H1 (cell line): ENCODE data around the gene STIM2. TPM values are rescaled to one million over a fixed set of nuclear protein-coding genes. Genes with fewer than 3 reads are reported as not detected.

ENCODE experiments used
- RFX5 ChIP-seq: IDR thresholded peaks from 2 replicates; pipeline ENCODE4 v1.6.1; 2011; ENCODE audit warnings: low read depth, low read length, improper control_type of control experiment, borderline replicate concordance
- SIX5 ChIP-seq: IDR thresholded peaks from 2 replicates; pipeline ENCODE4 v1.6.1; 2011; ENCODE audit warnings: mild to moderate bottlenecking, low read depth, low read length
- polyA plus RNA-seq, 7 experiments: library from polyadenylated mRNA; depleted of rRNA in 3 of 7; stranded (reverse) in 5 of 7; unstranded in 2 of 7; fragments of >200 nt in 5 of 7; fragments of 200-250 nt in 2 of 7; gene quantifications; 1 replicate in 5 of 7; 2 replicates in 1 of 7; 4 replicates in 1 of 7; pipeline versions ENCODE4 v1.2.1 to v1.2.3, GENCODE V29; 2011 to 2013; ENCODE audit warnings: missing spikeins in 2 of 7, mixed read lengths in 2 of 7
- total RNA-seq: library from RNA; stranded (reverse); fragmentation: NEBNext Ultra II Directional; extraction: Animal tissue kit (Norgen Biotek cat#: 25700); gene quantifications from 2 replicates; pipeline ENCODE4 v1.2.1, GENCODE V29; 2021

The STIM2 gene
- total and polyA plus RNA-seq, 2 of the 8 experiments (the other 6 are each of a cell fraction or from before 2014, with no cell fraction given) = 22.9 to 23.0 TPM

DNA sequence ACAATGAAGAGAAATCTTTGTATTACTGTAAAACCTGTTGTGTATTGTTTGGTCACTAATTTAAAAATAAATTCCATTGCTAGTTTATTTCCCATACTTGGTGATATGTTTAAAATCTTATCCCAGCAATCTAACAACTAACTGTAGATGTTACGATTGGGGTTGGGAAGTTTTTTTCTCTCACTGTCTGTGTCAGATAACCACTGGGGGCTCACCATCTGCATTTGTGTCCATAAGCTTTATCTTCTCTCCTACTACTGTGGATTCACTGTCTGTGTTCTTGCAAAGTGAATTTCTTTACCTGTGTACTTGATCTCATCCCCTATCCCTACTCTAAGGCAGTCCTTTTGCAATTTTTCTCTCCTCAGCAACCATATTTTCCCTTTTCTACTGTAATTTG lies 81.3 kb downstream of the STIM2 start (continued):
- TF ChIP-seq RFX5 (no peak), SIX5 (no peak)
